ENCODE data around the gene LNX2.

Gene LNX2

GRCh38 chr13:27620377-27621115 is at the start of gene LNX2:
LNX2 (minus strand) TSS chr13:27620529; CDS start chr13:27581703, 38,826 bp downstream.
- DNase-seq, result peak; percentile 97

- DNase-seq, result no peak
These were observed 47.6 kb upstream of the LNX2 start for GRCh38 chr13:27667946-27668345.

- DNase-seq, result no peak
These were observed 46.6 kb upstream of the LNX2 start for GRCh38 chr13:27666951-27667350.

DNA sequence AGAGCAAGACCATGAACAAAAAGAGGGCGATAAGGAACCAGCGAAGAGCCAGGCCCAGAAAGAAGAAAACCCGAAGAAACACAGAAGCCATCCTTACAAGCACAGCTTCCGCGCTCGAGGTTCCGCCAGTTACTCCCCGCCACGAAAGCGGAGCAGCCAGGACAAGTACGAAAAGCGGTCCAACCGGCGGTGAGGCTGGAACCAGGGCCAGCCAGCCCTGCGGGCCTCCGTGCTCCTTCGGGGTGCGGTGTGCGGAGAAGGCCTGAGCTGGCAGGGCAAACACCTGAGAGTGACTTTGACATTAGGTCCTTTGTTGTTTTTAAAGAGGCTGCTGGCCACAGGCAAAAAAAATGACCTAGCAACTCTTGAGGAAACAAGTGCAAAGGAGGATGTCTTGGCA is 45.4 kb upstream of the LNX2 start:
- DNase-seq, result no peak

GRCh38 chr13:27665333-27665732 is 45.0 kb upstream of the LNX2 start:
- no peak for DNase-seq

- DNase-seq, result no peak
These were observed 43.6 kb upstream of the LNX2 start for GRCh38 chr13:27663947-27664346.

DNA sequence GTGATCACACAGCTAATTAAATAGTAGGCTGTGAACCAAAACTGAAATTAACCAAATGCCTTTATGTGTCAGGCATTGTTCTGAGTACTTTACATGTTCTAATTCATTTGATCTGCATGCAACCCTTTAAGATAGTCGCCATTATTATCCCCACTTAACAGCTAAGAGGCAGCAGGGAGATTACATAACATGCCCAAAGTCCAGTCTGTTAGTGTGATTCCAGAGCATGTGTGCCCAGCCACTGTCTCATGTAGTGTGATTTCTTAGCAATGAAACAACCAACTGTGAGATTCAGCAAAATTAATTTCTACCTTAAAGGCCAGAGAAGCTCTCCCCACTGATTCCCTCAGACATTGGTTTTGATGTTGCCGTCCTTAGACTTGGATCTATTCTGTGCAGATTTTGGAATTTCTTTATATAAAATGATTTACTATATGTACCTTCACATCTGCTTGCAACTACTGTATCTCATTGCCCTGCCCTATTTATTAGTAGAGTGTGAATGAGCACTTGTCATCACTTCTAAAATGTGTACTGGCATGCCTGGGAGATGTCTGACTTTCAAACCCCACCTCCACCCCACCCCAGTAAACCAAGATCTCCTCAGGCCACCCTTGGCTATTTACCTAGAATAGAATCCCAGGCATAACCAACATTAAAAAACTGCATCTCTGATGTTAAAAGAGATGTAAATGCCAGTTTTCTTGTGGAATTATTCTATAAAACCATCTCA is 42.6 kb upstream of the LNX2 start:
- DNase-seq, result no peak

DNA sequence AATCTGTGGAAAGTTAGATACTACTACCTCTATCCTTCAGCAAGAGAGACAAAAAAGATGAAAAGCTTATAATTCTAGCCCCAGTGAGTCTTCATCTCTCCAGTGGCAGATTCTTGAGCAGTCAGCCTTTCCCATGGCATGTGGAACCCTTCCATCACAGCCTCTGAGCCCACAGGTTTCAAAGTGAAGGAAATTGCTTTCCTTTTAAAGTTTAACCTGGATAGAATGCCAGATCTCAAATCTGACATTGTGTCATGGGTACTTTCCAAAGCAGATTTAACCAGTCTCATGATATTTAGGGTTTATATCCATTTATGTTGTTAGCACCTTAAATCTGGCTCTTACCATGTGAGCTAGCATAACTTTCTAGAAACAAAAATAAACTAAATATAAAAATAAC is 40.7 kb upstream of the LNX2 start:
- DNase-seq, result no peak

GRCh38 chr13:27660511-27660910 is 40.2 kb upstream of the LNX2 start:
- DNase-seq, result no peak

DNA sequence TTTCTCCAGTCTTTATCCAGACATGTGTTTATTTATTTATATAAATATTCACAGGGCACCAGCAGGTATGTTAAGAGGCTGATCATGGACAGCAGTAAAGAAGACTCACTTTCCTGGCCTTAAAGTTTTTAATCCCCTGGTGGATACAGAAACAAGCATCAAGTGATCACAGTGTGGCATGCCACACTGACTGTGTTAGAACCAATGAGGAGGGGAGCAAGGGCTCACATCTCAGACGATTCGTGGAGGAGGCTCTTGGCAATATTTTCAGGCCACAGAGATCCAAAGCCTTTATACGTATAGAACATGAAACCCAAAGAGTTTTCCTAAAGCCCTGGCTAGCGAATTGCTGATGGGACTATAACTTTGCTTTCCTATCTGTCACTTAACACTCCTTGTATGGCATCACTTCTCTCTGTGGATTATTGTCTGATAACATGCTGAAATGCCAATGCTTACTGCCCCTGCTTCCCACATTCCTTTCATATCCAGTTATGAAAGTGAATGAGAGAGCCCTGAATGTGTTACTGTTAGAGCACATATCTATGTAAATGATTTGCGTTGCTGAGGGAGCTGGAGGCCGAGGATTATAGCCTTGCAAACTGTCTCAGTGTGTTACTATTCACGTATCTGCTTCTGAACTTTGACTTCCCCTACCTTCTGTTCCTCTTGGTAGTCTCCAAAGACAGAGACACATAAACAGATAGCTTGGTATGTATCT is 39.0 kb upstream of the LNX2 start:
- no peak for DNase-seq

DNA sequence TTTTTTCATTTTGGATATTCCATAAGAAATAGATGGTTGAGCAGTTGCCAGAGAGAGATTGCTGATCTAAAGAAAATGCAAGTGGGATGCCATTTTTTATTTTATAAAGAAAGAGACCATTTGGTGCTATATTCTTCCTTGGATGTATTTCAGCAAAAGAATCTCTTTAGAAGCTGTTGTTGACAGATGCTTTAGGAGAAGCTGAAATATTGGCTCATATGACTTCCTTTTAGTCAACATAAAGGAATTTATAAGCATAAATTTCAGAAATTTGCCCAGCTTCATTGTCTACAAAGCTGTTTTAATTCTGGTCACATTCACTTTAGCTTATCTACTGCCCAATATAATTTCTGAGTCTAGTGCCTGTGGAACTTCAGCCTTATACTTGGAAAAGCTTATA is 38.2 kb upstream of the LNX2 start:
- DNase-seq, result no peak

- no peak for DNase-seq
These were observed 37.4 kb upstream of the LNX2 start for GRCh38 chr13:27657724-27658123.

GRCh38 chr13:27654816-27655215 is 34.5 kb upstream of the LNX2 start:
- no peak for DNase-seq

DNA sequence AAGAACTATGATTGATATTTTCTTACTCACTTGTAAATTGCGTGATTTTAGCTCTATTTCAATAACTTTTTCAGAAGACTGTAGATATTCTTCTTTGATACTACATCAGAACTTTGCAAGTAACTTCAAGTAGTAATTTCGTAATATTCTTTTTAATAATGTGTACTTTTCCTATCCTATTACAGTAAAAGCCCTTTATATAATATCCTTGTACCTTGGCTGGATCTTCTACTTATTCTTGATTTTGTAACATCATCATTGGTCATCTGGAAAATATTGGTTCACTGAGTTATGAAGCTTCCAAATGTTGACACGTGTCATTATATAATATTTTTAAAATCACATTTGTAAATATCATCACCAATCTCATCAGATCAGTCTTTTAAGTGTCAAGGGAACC is 33.7 kb upstream of the LNX2 start:
- DNase-seq, result no peak

GRCh38 chr13:27650312-27650711 is 30.0 kb upstream of the LNX2 start:
- DNase-seq, result no peak

DNA sequence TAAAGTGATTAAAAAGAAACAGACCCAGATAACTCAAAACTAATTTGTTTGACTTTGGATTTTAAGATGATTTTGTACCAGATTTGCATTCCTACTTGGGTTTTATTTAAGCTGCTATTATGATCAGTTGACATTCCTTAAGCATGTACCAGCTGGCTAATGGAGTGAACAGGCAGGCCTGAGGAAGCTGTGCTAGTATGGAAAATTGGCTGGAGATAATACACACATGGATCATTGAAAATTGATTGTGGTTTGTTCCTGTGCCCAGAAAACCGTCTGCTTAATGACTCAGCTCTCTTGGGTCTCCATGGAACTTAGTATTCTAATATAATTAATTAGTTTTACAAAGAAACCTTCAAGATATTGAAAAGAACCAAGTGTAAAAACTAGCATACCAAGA is 24.0 kb upstream of the LNX2 start:
- no peak for DNase-seq

DNA sequence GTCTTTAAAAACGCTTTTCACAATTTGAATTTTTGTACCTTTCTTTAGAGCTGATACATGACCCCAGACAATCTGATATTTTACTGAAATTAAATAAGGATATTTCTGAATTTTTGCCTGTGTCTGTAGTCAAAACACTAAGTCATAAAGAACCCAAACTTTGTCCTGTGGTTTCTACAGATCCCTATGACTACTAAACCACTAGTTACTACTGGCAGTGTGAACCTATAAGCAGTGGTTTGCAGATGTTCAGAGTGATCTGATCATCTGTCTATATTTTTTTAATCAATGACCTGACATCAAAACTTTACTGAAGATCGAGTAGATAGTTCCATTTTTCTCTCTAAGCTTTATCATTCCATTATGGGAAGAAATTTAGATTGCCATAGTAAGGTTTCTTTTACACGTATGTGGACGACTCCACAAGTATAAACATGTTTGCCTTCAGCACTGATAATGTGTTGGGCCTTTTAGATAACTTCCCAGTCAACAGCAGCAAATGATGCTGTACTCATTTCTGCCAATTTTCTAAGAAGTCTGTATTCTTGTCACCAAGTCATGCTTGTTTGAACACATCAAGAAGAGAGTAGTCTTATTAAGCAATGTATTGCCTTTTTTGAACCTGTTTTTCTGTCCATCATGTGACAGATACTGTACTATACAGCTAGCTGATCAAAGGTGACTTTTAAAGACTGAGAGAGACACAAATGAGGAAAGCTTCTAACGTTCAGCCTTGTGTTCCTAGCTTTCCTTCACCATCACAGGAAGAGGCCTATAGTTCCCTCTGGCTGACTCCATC is 23.2 kb upstream of the LNX2 start:
- no peak for DNase-seq

DNA sequence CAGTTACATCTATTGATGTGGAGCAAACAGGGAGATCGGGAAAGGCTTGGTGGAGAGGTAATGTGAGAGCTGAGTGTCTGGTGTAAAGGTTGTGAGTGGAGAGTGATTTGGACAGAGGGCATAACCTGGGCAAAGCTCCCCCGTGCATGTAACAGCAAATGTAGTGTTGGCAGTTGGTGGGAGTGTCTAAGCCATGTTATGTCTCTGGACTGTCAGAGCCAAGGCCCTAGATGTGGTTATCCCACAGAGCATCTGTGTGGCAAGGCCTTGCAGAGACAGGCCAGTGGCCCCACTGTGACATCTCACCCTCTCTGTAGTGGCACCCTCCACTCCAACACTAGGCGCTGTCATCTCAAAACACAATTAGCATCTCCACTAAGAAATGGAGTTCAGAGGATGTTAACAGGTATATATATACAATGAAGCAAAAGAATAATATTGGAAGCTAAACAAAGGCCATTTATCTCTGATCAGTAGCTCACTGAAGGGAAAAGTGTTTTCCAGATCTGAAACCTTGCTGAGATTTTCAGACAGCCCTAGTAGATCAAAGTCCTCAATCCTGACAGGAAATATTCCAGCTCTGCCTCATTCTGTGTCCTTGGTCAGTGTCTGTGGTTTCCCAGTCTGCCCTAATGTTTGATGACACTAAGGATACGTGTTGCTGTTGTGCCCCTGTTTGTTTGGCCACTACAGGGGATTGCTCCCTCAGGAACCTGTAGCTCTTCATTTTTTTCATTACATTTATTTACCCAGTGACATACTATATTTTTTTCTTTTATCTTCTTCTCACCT is 21.6 kb upstream of the LNX2 start:
- no peak for DNase-seq

DNA sequence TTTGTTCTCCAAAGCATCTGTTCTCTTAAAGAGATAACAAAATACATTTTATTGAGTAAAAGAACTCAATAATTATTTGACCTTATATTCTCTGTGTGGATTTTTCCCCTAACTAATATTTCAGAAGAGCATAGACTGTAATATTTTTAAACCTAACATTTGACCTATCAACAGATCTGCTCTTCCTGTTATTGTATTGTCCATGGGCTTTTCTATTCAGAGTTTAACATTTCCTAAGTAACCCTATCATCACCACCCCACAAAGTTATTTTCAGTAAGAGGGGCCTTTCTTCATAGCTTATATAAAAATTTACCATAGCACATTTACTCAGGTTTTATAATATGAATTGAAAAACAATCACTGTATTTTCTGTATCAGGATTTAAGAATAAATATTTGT is 18.9 kb upstream of the LNX2 start:
- no peak for DNase-seq

GRCh38 chr13:27638521-27638920 is 18.2 kb upstream of the LNX2 start:
- DNase-seq, result no peak

DNA sequence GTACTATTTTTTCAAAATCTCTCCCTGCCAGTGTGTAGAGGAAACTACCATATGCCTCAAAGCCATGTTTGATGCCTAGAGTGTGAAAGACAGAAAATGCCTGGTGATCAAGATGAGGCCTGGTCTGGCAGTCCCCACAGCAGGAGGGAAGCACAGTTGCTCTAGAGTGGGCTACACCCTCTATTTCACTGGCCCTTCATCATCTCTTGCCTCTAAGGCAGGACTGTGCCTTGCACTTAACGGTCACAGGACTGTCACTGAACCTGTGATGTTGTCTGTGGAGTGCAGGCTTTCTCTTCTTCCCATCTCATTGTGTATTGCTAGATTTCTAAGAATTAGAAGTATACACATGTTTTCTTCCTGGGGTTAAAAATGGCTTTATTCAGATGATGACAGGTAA is 17.7 kb upstream of the LNX2 start:
- DNase-seq, result no peak

DNA sequence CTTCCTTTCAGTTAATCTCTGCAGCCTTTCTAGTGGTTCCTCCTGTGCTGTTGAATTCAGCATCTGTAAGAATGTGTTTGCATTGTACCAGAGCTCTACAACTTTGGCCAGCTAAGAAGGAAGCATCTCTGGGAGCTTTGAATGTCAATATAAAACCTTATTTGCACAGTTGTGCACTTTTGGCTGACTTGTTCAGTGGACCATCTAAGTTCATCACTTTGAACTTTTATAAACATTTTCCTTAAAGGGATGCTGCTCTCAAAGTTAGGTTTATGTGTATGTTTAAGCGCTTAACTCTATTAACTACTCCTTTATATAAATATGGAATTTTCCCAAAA is 16.9 kb upstream of the LNX2 start:
- DNase-seq, result no peak

All from CD4-positive, alpha-beta T cell treated with Interleukin-21 for 1 hour (primary cell).